Astrocyte (in vitro differentiated cells and primary cell): ENCODE data around the gene DNAH14. TPM values are rescaled to one million over a fixed set of nuclear protein-coding genes. Genes with fewer than 3 reads are reported as not detected.
"Not testable (repeated sequence)": the region's sequence is repeated elsewhere in the genome, so short reads cannot be mapped to it uniquely, and the experiment has no call there.

Experiments used
- DNase-seq: peaks from one replicate; pipeline ENCODE4 v3.0.0-alpha.2; 2010; ENCODE audit warnings: low read depth
- FAIRE-seq: peaks from 2 replicates; lab custom pipeline; 2011; peaks lifted over from hg19 to GRCh38; lab: Jason Lieb, UNC
- H2AFZ ChIP-seq: 2 replicates; pipeline ENCODE4 v1.6.0; 2012; ENCODE audit warnings: low read depth, low read length, inconsistent platforms
- H3K27ac ChIP-seq: 2 replicates; pipeline ENCODE4 v1.5.1; 2011; ENCODE audit warnings: low read depth, low read length, inconsistent platforms
- H3K27me3 ChIP-seq: 2 replicates; pipeline ENCODE4 v1.6.0; 2011; ENCODE audit warnings: low read length, inconsistent platforms; ENCODE audit not compliant: insufficient read depth
- H3K36me3 ChIP-seq: 2 replicates; pipeline ENCODE4 v1.5.1; 2011; ENCODE audit warnings: low read length, inconsistent platforms; ENCODE audit not compliant: insufficient read depth
- H3K4me1 ChIP-seq: 2 replicates; pipeline ENCODE4 v1.5.1; 2011; ENCODE audit warnings: low read length, inconsistent platforms; ENCODE audit not compliant: insufficient read depth
- H3K4me2 ChIP-seq: 2 replicates; pipeline ENCODE4 v1.6.0; 2012; ENCODE audit warnings: low read length, inconsistent platforms
- H3K4me3 ChIP-seq: 2 replicates; pipeline ENCODE4 v1.5.1; 2011; ENCODE audit warnings: low read depth, mild to moderate bottlenecking, low read length, inconsistent platforms; ENCODE audit not compliant: insufficient read depth
- H3K79me2 ChIP-seq: 2 replicates; pipeline ENCODE4 v1.6.0; 2012; ENCODE audit warnings: mild to moderate bottlenecking, low read length, inconsistent platforms; ENCODE audit not compliant: insufficient read depth
- H3K9ac ChIP-seq: 2 replicates; pipeline ENCODE4 v1.6.0; 2012; ENCODE audit warnings: mild to moderate bottlenecking, low read length, inconsistent platforms
- H3K9me3 ChIP-seq: 2 replicates; pipeline ENCODE4 v1.5.1; 2012; ENCODE audit warnings: low read depth, mild to moderate bottlenecking, low read length, inconsistent platforms; ENCODE audit not compliant: insufficient read depth
- H4K20me1 ChIP-seq: 2 replicates; pipeline ENCODE4 v1.6.0; 2012; ENCODE audit warnings: low read length, inconsistent platforms; ENCODE audit not compliant: insufficient read depth
- H3K27ac Mint-ChIP-seq: one replicate; pipeline ENCODE4 v1.8.0; 2021; ENCODE audit warnings: mild to moderate bottlenecking, mixed read lengths; ENCODE audit not compliant: unreplicated experiment
- H3K27me3 Mint-ChIP-seq: one replicate; pipeline ENCODE4 v1.8.0; 2021; ENCODE audit warnings: low read depth, mixed read lengths; ENCODE audit not compliant: unreplicated experiment
- H3K36me3 Mint-ChIP-seq: one replicate; pipeline ENCODE4 v1.8.0; 2021; ENCODE audit warnings: low read depth, mixed read lengths; ENCODE audit not compliant: unreplicated experiment
- H3K4me1 Mint-ChIP-seq: one replicate; pipeline ENCODE4 v1.8.0; 2021; ENCODE audit warnings: low read depth, mixed read lengths; ENCODE audit not compliant: unreplicated experiment
- H3K4me3 Mint-ChIP-seq: one replicate; pipeline ENCODE4 v1.8.0; 2021; ENCODE audit warnings: mild to moderate bottlenecking, moderate library complexity, mixed read lengths; ENCODE audit not compliant: unreplicated experiment
- H3K9me3 Mint-ChIP-seq: one replicate; pipeline ENCODE4 v1.8.0; 2021; ENCODE audit warnings: mild to moderate bottlenecking, mixed read lengths; ENCODE audit not compliant: unreplicated experiment
- CTCF ChIP-seq: IDR thresholded peaks from 2 replicates; pipeline ENCODE4 v1.5.1; 2011; ENCODE audit warnings: low read depth, mild to moderate bottlenecking, inconsistent platforms, low read length, moderate library complexity; ENCODE audit not compliant: insufficient read depth
- EZH2 ChIP-seq: IDR thresholded peaks from 2 replicates; pipeline ENCODE4 v1.6.1; 2012; ENCODE audit warnings: mild to moderate bottlenecking, low read length, inconsistent platforms; ENCODE audit not compliant: insufficient read depth
- total RNA-seq: library from RNA; stranded (reverse); gene quantifications from 2 replicates; pipeline ENCODE4 v1.2.1, GENCODE V29; 2021

Gene DNAH14
- total RNA-seq, 1 donor from 2014 or later, result 21.2 TPM

GRCh38 chr1:224996266-224996665, 66.8 kb downstream of the DNAH14 start:
- no peaks in the 10 kb centered on the region for H3K4me1 ChIP-seq
- H3K9me3 ChIP-seq, result no peaks in the 10 kb centered on the region
- no peaks in the 10 kb centered on the region for H3K79me2 ChIP-seq
- TF ChIP-seq CTCF (no peak), EZH2 (no peak)
- no peaks in the 10 kb centered on the region for H4K20me1 ChIP-seq
- no peak overlapping the region for H3K27ac Mint-ChIP-seq
- peaks cover 11% of the 10 kb centered on the region for H3K9me3 Mint-ChIP-seq
- no peak overlapping the region for H2AFZ ChIP-seq
- no peaks in the 10 kb centered on the region for H3K27me3 ChIP-seq
- H3K36me3 ChIP-seq, result no peaks in the 10 kb centered on the region
- H3K4me3 ChIP-seq, result no peak overlapping the region
- no peak overlapping the region for H3K4me3 Mint-ChIP-seq
- DNase-seq, result peak; percentile 35
- no peak overlapping the region for H3K4me2 ChIP-seq
- H3K9ac ChIP-seq, result no peak overlapping the region
- H3K27me3 Mint-ChIP-seq, result no peaks in the 10 kb centered on the region
- H3K27ac ChIP-seq, result no peak overlapping the region
- no peak for FAIRE-seq
- H3K36me3 Mint-ChIP-seq, result peaks cover 10% of the 10 kb centered on the region
- no peaks in the 10 kb centered on the region for H3K4me1 Mint-ChIP-seq

GRCh38 chr1:224998185-224998584, 68.7 kb downstream of the DNAH14 start:
- Mint-ChIP-seq H3K36me3 (peaks cover 10% of the 10 kb centered on the region), H3K4me1 (no peaks in the 10 kb centered on the region), H3K9me3 (peaks cover 11% of the 10 kb centered on the region), H3K4me3 (no peak overlapping the region), H3K27me3 (no peaks in the 10 kb centered on the region), H3K27ac (no peak overlapping the region)
- Histone ChIP-seq H3K27me3 (no peaks in the 10 kb centered on the region), H3K4me2 (no peak overlapping the region), H3K79me2 (no peaks in the 10 kb centered on the region), H3K4me1 (no peaks in the 10 kb centered on the region), H3K4me3 (no peak overlapping the region), H3K27ac (no peak overlapping the region), H3K9ac (no peak overlapping the region), H3K36me3 (no peaks in the 10 kb centered on the region), H2AFZ (no peak overlapping the region), H3K9me3 (no peaks in the 10 kb centered on the region), H4K20me1 (no peaks in the 10 kb centered on the region)
- DNase-seq (no peak), FAIRE-seq (no peak)
- no peak for TF ChIP-seq EZH2
- TF ChIP-seq CTCF, result no peak

- Histone ChIP-seq H3K27me3 (no peaks in the 10 kb centered on the region), H4K20me1 (no peaks in the 10 kb centered on the region), H3K27ac (no peak overlapping the region), H3K36me3 (no peaks in the 10 kb centered on the region), H3K4me3 (no peak overlapping the region), H3K9me3 (no peaks in the 10 kb centered on the region), H3K79me2 (no peaks in the 10 kb centered on the region), H3K4me1 (no peaks in the 10 kb centered on the region), H2AFZ (no peak overlapping the region), H3K4me2 (no peak overlapping the region), H3K9ac (no peak overlapping the region)
- Mint-ChIP-seq H3K27ac (no peak overlapping the region), H3K9me3 (peaks cover 10% of the 10 kb centered on the region), H3K4me1 (no peaks in the 10 kb centered on the region), H3K27me3 (no peaks in the 10 kb centered on the region), H3K36me3 (peaks cover 12% of the 10 kb centered on the region), H3K4me3 (no peak overlapping the region)
- no peak for FAIRE-seq
- no peak for DNase-seq
- TF ChIP-seq EZH2 (no peak), CTCF (peak; percentile 24)
These were observed 74.9 kb downstream of the DNAH14 start for GRCh38 chr1:225004396-225004795.

GRCh38 chr1:225006352-225006751, 76.9 kb downstream of the DNAH14 start:
- not testable (repeated sequence) for H3K9me3 Mint-ChIP-seq, DNase-seq, H3K4me1 Mint-ChIP-seq, H3K4me3 Mint-ChIP-seq, H3K4me1 ChIP-seq, H3K4me3 ChIP-seq, H3K27ac ChIP-seq, H3K36me3 ChIP-seq, H3K27me3 ChIP-seq, H3K27me3 Mint-ChIP-seq, H3K79me2 ChIP-seq, H4K20me1 ChIP-seq, H3K9ac ChIP-seq, FAIRE-seq, H3K4me2 ChIP-seq, H2AFZ ChIP-seq, H3K27ac Mint-ChIP-seq, H3K9me3 ChIP-seq
- H3K36me3 Mint-ChIP-seq, result peaks cover 12% of the 10 kb centered on the region
